RWPE1 (cell line): ENCODE results near the gene UBAP2L.
"Not testable (repeated sequence)": the region's sequence is repeated elsewhere in the genome, so short reads cannot be mapped to it uniquely, and the experiment has no call there.

Experiments used
- CTCF ChIA-PET: fragments of 350-600 bp; sonication (Branson Sonifier 250); formaldehyde crosslinking; extraction: SDS; loops from one replicate; lab custom pipeline; 2021; lab: Yijun Ruan, JAX
- POLR2A ChIA-PET: fragments of 400-600 bp; formaldehyde crosslinking; extraction: SDS; loops from one replicate; lab custom pipeline; 2020; ENCODE audit warnings: antibody characterized with exemption; ENCODE audit not compliant: low non-redundant PET; lab: Yijun Ruan, JAX
- DNase-seq: peaks from one replicate; pipeline ENCODE4 v3.0.0; 2012; ENCODE audit warnings: low spot score
- H3K27ac ChIP-seq: fragments of 450-650 bp; 2 replicates; pipeline ENCODE4 v1.5.1; 2017
- TF ChIP-seq, protein P1 (sequence below): fragments of 450-650 bp; conservative IDR thresholded peaks from 2 replicates; pipeline ENCODE4 v1.5.1; 2017; ENCODE audit warnings: low read depth, mild to moderate bottlenecking

The UBAP2L gene

DNA sequence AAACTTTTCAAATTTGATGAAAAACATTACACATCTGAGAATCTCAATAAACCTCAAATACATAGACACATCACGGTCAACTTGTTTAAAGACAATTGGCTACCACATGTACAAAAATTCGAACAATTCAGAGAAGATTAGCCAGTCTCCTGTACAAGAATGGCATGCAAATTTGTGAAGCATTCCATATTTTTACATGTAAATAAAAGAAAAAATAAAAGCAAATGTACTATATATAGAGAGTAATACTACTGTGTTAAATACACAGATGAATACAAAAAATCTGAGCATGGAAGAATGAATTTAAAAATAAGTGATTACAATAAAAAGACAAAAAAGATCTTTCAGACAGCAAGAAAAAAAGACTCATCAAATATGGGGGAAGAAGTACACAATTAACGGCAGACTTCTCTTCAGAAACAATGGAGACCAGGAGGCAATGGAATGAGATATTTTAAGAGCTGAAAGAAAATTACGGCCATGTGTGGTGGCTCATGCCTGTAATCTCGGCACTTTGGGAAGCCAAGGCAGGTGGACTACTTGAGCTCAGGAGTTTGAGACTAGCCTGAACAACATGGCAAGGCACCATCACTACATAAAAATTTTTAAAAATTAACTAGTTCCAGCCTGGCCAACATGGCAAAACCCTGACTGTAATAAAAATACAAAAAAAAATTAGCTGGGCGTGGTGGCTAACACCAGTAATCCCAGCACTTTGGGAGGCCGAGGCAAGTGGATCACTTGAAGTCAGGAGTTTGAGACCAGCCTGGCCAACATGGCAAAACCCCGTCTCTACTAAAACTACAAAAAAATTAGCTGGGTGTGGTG, 74.9 kb downstream of the UBAP2L start:
- no peak overlapping the region for H3K27ac ChIP-seq
- ChIA-PET POLR2A (no interaction called here), CTCF (interaction anchor here (0.7 to 1.3 kb wide), 3 partner anchors 24 to 39 kb away, joined by 3 read pairs; no protein-coding TSS in a partner anchor)
- no peak for DNase-seq
- TF ChIP-seq, protein P1, sequence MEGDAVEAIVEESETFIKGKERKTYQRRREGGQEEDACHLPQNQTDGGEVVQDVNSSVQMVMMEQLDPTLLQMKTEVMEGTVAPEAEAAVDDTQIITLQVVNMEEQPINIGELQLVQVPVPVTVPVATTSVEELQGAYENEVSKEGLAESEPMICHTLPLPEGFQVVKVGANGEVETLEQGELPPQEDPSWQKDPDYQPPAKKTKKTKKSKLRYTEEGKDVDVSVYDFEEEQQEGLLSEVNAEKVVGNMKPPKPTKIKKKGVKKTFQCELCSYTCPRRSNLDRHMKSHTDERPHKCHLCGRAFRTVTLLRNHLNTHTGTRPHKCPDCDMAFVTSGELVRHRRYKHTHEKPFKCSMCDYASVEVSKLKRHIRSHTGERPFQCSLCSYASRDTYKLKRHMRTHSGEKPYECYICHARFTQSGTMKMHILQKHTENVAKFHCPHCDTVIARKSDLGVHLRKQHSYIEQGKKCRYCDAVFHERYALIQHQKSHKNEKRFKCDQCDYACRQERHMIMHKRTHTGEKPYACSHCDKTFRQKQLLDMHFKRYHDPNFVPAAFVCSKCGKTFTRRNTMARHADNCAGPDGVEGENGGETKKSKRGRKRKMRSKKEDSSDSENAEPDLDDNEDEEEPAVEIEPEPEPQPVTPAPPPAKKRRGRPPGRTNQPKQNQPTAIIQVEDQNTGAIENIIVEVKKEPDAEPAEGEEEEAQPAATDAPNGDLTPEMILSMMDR: no peak

- ChIA-PET POLR2A (no interaction called here), CTCF (interaction anchor here (0.7 kb wide), 1 partner anchor 131 kb away, joined by 4 read pairs; no protein-coding TSS in a partner anchor)
- TF ChIP-seq, protein P1: no peak
Measured at GRCh38 chr1:154301582-154301981, 80.8 kb downstream of the UBAP2L start.

GRCh38 chr1:154304664-154305337, 84.0 kb downstream of the UBAP2L start:
- CTCF ChIA-PET: interaction anchor here (1.0 kb wide), 1 partner anchor 20 kb away, joined by 4 read pairs; no protein-coding TSS in a partner anchor
- POLR2A ChIA-PET: no interaction called here
- no peak for DNase-seq
- TF ChIP-seq, protein P1: no peak
- no peak overlapping the region for H3K27ac ChIP-seq

More at GRCh38 chr1:154301582-154301981, 80.8 kb downstream of the UBAP2L start:
- DNase-seq: no peak
- H3K27ac ChIP-seq: no peak overlapping the region

GRCh38 chr1:154306151-154306550, 85.4 kb downstream of the UBAP2L start:
- CTCF ChIA-PET: interaction anchor here (0.6 to 1.0 kb wide), 2 partner anchors 20 to 552 kb away, joined by 3 read pairs; no protein-coding TSS in a partner anchor

DNA sequence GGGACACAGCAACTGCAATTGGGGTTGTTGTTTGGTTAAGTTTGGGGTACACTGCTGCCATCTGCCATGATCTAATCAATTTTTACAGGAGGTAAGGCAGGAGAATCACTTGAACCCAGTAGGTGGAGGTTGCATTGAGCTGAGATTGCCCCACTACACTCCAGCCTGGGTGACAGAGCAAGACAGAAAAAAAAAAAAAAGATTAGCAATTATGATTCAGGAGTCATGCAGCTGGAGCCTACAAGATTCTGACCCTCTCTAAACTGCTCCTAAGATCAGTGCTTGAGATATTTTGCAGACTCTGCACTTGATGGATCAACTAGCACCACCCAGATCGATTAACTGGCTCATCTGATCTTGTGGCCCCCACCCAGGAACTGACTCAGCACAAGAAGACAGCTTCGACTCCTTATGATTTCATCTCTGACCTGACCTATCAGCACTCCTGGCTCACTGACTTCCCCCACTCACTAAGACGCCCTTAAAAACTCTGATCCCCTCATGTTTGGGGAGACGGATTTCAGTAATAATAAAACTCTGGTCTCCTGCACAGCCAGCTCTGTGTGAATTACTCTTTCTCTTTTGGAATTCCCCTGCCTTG, 87.0 kb downstream of the UBAP2L start:
- CTCF ChIA-PET: interaction anchor here (0.6 to 0.7 kb wide), 3 partner anchors 9 to 108 kb away, joined by 3 to 4 read pairs (median 3); no protein-coding TSS in a partner anchor
- POLR2A ChIA-PET, DNase-seq, H3K27ac ChIP-seq: not testable (repeated sequence)

More at GRCh38 chr1:154306151-154306550, 85.4 kb downstream of the UBAP2L start:
- DNase-seq: no peak
- POLR2A ChIA-PET: no interaction called here
- H3K27ac ChIP-seq: no peak overlapping the region
- TF ChIP-seq, protein P1: no peak

DNA sequence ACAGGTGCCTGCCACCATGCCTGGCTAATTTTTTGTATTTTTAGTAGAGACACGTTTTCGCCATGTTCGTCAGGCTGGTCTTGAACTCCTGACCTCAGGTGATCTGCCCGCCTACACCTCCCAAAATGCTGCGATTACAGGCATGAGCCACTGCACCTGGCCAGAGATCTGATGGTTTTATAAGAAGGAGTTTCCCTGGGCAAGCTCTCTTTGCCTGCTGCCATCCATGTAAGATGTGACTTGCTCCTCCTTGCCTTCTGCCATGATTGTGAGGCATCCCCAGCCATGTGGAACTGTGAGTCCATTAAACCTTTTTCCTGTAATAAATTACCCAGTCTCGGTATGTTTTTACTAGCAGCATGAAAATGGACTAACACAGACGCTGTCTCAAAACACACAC, 88.4 kb downstream of the UBAP2L start:
- DNase-seq, H3K27ac ChIP-seq, POLR2A ChIA-PET, CTCF ChIA-PET: not testable (repeated sequence)

- DNase-seq, POLR2A ChIA-PET: not testable (repeated sequence)
- CTCF ChIA-PET: interaction anchor here (0.7 kb wide), 1 partner anchor 632 kb away, joined by 4 read pairs; no protein-coding TSS in a partner anchor
Measured at GRCh38 chr1:154312229-154313065, 91.7 kb downstream of the UBAP2L start.

More at GRCh38 chr1:154312229-154313065, 91.7 kb downstream of the UBAP2L start:
- H3K27ac ChIP-seq: not testable (repeated sequence)
